ENCODE data around the gene PSD2.

The PSD2 gene

DNA sequence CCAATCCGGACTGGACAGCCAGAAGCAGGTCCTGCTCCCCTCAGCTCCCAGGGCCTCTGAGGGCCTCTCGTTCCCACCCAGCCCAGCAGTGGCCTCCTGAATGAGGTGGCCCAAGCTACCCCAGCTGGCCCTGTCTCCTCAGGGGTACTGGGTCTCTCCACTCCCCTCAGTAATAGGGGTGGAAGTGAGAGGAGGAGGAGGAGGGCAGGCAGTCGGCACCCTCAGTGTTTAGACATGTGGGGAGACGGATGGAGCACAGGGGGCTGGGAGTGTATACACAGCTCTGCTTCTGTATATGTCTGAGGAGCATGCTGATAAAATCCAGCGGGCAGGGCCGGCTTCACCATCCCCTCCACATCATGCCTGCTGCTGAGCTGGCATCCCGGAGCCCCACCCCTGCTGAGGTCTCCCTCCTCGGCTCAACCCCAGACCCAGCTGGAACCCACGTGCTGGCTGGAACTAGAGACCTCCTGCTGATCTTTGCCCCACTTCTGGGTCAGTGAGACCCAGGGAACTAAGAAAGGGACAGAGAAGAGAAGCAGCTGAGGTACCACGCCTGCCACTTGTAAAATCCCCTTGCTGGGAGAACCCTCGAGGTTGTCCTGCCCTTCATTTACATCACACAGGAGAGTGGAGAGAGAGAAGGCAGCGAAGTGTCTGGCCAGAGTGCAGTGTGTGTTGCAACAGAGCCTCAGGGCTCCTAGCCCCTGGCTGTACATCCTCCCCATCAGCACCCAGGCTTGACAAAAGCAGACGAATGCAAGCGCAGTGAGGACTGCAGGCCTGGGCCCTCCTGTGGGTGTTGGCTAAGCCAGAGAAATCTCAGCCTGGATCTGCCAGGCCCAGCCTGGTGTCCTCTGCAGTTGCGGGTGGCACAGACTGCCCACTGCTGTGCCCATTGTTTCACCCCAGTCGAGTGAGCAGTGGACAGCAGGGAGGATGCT lies 77.5 kb downstream of the PSD2 start:
- in situ Hi-C loops (cut with MboI; ENCODE audit: low sequenced_read_pairs), result no loop called here

DNA sequence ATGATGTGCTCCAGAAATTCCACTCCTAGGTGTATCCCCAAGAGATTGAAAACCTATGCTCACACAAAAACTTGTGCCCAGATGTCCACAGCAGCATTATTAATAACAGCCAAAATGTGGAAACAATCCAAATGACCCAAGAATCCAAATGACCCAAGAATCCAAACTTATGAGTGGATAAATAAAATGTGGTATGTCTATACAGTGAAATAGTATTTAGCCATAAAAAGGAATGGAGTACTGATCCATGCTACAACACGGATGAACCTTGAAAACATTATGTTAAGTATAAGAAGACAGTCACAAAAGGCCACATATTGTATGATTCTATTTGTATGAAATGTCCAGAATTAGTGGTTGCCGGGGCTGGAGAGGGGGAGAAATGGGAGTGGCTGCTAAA lies 80.3 kb downstream of the PSD2 start:
- in situ Hi-C loops (cut with MboI; ENCODE audit: low sequenced_read_pairs), result no loop called here

DNA sequence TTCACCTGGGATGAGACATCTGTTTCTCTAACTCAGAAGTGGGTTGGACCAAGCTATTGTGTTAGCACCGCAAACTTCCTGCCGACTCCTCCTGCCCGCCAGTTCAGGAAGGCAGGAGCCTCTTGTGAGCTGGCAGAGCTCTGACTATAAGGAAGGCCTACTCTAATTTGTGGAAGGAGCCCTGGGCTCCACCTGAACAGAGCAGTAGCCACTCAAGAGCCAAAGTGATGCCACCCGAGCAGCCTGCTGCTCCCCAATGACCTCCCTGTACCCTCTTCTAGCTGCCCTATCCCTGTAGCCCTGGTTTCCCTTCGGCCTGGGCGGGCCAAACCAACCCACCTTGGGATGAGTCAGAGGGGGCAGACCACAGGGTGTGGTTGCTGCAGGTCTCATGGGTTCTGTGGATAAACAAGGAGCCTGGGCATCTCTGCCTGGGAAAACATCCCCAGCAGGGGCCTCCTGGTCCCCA lies 81.6 kb downstream of the PSD2 start:
- in situ Hi-C loops (cut with MboI; ENCODE audit: low sequenced_read_pairs), result no loop called here

DNA sequence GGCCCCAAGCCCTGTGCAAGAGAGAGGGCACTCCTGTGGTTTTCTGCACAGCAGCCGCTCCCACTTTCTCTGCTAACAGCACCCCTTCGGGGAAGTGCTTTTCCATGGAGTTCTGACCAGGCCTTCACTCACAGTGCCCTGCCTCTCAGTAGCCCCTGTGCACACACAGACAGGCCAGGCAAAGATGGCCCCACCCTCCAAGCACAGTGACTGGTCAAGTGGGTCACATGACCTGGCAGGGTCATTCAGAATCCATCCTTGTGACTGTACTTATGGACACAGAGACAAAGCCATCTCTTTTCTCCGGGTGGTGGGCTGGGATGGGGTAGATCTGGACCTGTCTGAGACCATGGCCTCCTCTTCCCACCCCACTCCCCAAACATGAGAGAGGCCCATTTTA lies 82.5 kb downstream of the PSD2 start:
- in situ Hi-C loops (cut with MboI; ENCODE audit: low sequenced_read_pairs), result no loop called here

DNA sequence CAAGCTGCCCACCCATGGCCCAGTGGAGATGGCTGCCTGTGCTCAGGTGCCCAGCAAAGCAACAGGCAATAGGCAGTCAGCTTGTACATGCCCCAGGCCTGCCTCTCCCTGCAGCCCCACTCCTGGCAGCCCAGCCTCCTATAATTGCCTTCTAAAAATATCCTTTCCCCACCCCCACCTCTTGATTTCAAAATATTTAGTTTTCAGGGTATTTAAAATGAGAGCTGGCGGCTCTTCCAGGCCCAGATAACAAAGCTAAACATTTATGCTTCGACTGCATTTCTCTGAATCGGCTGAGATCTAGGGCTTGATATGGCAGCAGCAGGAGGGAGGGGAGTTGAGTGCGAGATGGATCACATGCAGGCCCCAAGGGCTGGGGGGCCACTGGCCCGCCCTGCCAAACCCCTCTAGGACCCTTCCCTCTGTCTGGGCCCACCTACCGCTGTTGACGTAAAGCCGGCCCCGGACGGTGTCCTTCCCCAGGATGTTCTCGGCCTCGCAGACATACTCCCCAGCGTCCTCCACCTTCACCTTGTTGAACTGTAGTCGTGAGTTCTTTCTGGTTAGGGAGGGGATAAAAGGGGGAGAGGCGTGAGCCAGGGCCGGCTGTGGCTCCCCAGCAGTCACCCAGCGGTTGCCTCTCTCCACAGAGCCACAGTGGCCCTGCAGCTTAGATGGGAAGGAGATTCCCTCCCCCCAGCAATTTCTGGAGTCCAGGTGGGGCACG lies 85.0 kb downstream of the PSD2 start:
- in situ Hi-C loops (cut with MboI; ENCODE audit: low sequenced_read_pairs), result no loop called here

DNA sequence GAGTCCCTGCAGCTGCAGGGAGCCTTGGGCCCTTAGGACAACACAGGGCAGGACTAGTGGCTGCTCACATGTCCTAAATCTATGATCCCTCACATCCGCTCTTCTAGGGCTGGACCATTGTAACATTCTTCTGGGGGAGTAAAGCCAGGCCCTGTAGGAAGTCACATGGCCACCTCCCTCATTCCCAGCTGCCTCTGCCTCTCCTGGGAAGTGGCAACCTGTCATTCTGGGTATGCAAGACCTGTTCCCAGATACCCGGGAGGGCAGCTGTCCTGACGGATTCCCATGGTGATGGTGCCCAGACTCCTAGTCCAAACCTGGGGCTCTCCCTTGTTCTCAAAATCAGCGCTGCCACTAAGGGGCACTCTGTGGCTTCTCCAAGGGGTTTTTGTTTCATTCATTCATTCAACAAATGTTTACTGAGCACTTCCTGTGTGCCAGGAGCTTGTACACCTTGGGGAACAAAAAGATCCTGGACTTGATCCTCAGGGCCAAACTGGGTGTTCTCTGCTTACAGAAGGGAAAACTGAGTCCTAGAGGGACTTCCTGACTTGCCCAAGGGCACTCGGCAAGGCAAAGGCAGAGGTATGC lies 85.6 kb downstream of the PSD2 start:
- in situ Hi-C loops (cut with MboI; ENCODE audit: low sequenced_read_pairs), result no loop called here

DNA sequence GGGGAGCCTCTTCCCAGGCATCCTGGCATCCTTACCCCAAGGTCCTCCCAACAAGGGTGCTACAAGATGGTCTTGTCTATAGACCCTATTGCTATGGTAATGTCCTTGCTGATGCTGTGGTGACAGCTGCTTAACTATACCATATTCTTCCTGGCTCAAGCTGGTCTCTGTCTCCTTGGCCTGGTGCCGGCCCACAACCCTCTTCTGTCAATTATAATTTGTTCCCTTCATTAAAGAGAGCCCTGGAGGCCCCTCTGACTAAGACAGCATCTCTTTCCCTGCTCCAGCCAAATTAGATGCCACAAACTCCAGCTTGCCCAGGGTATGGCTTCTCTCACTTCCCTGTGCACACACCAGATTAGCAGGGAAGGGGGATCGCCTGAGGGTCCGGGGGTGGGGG lies 86.7 kb downstream of the PSD2 start:
- in situ Hi-C loops (cut with MboI; ENCODE audit: low sequenced_read_pairs), result no loop called here

DNA sequence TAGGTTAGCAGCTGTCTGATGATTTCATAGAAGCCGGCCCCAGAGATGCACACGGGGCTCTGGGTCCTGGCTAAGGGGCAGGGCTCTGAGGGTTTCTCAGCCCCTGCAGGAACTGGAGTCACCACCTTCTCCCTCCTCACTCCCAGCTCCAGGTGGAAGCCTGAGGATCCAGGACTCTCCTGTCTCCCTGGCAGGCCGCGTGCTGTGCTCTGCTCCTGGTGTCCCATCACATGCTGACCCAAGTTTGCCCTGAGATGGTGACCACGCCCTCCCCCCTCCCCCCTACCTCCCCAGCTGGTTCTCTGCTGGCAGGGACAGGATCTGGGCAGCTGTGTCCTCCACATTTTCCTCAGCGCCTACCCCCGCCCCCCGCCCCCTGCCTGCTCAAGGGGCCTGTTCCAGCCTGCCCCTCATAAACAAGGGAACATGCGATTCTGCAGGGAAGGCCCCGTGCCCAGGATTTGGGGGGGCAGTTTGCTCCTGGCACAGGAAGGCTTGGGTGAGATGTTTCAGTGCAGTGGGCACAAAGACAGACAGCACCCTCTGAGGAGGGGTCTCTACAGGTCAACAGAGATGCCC lies 87.4 kb downstream of the PSD2 start:
- in situ Hi-C loops (cut with MboI; ENCODE audit: low sequenced_read_pairs), result no loop called here

DNA sequence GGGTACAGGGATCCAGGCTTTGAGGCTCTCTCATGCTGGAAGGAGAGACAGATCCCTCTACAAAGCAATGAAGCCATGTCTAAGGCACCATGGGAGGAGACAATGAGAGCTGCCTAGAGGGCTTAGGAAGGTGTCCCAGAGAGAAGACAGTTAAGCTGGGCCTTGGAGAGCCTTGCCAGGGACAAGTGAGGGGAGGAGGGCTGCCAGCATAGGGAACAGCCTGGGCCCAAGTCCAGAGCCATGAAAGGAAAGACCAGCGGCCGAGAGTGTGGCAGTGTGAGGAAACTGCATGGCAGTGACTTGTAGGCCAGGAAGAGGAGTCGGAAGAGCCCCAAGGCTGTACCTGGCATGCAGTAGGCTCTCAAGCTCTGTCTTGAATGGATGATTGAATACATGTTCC lies 88.5 kb downstream of the PSD2 start:
- in situ Hi-C loops (cut with MboI; ENCODE audit: low sequenced_read_pairs), result no loop called here

DNA sequence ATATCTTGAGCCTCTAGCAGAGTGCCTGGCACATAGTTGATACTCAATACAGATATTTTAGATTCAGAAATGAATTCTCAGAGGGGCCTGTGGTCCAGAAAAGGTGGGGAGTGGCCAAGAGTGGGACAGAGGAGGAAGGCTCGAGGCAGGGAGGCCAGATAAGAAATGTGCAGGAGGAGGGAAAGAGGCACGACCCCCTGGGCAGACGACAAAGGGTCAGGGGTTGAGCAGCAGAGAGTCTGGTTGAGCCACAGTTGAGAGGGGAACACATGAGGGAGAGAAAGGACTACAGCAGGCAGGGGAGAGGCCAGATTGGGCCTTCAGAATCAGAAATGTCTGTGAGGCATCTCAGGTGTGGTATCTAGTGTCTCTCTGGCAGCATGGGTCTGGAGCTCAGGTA lies 89.1 kb downstream of the PSD2 start:
- in situ Hi-C loops (cut with MboI; ENCODE audit: low sequenced_read_pairs), result no loop called here

DNA sequence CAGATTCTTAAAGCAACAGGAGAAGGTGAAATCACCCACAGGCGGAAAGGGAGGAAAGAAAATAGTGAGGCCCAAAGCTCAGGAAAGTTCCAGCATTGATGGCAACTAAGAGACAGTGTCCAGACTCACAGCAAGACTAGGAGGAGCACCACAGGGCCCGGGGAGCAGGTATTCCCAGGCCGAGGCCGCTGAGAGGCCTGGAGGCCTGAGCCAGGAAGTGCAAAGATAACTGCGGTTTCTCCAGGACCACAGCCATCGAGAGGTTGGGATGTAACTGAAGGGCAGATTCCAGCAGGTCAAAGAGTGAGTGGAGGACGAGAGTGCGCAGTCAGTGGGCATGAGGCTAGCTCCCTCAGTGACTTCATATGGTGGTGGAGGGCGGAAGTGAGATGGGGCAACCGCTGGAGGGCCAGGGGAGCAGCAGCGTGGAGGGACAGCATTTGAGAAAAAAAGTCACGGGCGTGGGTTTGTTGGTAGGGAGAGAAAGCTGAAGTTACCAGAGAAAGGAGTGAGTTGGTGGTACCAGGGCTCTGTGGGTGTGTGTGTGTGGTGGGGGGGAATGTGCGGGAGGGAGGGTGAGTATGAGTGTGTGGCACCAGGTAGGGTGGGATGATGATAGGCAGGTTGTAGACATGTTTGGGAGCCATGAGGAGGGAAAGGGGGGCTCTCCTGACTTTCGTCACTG lies 89.7 kb downstream of the PSD2 start:
- in situ Hi-C loops (cut with MboI; ENCODE audit: low sequenced_read_pairs), result no loop called here

DNA sequence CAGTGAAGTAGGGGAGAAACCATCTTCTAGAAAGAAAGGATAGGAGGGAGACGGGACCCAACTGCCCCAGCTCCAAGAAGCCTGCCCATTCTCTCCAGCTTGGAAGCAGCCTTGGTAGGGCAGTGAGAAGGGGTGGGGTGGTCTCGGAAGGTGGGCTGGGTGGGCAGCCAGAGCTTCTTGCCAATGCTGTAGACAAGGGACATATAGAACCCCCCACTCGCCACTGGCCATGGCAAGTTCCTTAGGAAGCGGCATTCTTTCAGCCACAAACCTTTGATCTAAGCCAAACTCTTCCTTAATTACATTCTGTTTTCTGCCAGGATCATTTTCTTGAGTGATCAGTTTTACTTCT lies 90.2 kb downstream of the PSD2 start:
- in situ Hi-C loops (cut with MboI; ENCODE audit: low sequenced_read_pairs), result no loop called here

DNA sequence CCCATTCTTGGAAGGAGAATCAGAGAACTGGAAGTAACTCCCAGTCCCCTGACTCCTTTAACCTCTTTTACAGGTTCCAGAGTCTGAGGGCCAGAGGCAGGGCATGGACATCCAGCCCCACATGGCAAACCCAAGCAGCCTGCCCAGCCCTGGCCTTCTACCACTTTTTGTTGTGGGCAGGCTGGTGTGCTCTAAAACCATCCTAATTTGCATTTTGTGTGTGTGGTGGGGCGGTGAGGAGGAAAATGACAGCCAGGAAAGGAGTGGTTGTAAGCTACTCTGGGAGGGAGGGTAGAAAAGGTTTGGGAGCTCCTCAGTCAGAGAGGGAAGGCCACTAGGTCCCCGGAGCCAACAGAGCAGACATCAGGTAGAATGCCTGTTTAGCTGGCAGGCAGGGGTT lies 90.6 kb downstream of the PSD2 start:
- in situ Hi-C loops (cut with MboI; ENCODE audit: low sequenced_read_pairs), result no loop called here

DNA sequence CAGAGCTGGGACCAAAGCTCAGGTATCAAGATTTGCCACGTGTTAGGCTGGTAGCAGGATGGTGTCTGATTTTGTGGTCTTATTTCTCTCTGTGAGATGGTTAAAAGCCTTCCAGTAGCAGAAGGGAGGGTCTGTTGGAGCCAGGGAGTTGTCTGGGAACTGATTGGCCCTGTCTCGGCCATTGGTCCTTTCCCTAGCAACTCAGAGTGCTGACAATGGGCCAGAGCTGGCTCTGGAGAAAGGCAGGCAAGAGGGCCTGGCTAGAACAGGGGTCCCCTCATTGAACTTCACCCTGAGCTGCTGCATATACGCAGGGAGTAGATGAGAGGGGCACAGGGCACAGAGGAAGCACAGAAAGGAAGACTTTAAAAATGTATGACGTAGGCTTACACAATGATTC lies 92.8 kb downstream of the PSD2 start:
- in situ Hi-C loops (cut with MboI; ENCODE audit: low sequenced_read_pairs), result no loop called here

DNA sequence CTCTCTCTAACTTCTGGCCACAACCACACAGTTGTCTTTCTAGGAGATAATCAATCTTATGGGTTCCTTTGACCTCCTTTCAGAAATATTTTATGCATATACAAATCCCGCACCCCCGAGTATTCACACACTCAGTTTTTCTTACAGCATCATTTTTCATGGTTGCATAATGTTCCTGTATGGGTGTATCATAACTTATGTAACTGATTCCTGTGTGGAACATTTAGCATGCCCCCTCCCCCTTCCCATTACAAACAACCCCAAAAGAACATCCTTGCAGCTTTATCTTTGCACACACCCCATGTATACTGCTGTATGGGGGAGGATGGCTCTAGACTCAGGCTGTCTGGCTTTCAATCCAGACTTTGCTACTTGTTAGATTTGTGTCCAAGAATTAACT lies 93.8 kb downstream of the PSD2 start:
- in situ Hi-C loops (cut with MboI; ENCODE audit: low sequenced_read_pairs), result no loop called here

DNA sequence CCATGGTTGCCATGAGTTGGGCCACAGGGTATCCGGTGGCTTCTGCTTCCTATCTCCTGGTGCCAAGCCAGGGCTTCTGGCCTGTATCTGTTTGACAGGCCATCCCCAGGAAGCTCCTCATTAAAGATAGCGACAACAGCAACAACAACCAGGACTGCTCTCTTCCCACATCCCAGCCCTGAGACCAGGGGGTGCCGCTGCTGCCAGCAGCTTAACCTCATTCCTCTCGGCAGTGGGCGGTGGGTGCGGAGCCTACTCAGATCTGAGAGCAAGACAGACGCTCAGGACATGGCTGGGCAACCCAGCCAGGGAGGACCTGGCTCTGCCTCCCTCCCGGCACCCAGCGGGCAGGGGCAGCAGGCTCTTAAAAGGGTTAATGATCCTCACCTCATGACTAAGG lies 98.3 kb downstream of the PSD2 start:
- in situ Hi-C loops (cut with MboI; ENCODE audit: low sequenced_read_pairs), result no loop called here

Data from hTERT RPE-1 (cell line).